NB4 (cell line): Measurements from ENCODE around the gene METTL26.

Experiments used
- MYC ChIP-seq: IDR thresholded peaks from 2 replicates; pipeline ENCODE4 v1.6.1; 2011; ENCODE audit warnings: low read depth, low read length
- POLR2A ChIP-seq: IDR thresholded peaks from 2 replicates; pipeline ENCODE4 v1.6.1; 2011; ENCODE audit warnings: mild to moderate bottlenecking; ENCODE audit not compliant: insufficient read length; ENCODE audit errors: extremely low read depth
- TF ChIP-seq, protein P1 (sequence below): IDR thresholded peaks from one replicate; pipeline ENCODE4 v1.5.1; 2012; ENCODE audit warnings: low read depth, low read length
- TF ChIP-seq, protein P2 (sequence below): IDR thresholded peaks from 2 replicates; pipeline ENCODE4 v1.6.1; 2011; ENCODE audit warnings: low read depth, low read length

DNA sequence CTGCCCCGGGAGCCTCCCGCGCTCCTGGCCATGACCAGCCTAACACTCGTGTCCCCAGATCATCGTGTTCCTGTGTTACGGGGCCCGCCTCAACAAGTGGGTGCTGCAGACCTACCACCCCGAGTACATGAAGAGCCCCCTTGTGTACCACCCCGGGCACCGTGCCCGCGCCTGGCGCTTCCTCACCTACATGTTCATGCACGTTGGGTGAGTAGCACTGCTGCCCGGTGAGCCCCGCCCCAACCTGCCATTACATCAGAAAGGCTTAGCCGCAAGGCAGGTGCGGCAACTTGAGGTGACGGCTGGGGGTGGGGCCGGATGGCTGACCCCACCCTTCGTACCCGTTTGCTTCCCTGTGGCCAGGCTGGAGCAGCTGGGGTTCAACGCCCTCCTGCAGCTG, 40.8 kb upstream of the METTL26 start:
- TF ChIP-seq, protein P1, sequence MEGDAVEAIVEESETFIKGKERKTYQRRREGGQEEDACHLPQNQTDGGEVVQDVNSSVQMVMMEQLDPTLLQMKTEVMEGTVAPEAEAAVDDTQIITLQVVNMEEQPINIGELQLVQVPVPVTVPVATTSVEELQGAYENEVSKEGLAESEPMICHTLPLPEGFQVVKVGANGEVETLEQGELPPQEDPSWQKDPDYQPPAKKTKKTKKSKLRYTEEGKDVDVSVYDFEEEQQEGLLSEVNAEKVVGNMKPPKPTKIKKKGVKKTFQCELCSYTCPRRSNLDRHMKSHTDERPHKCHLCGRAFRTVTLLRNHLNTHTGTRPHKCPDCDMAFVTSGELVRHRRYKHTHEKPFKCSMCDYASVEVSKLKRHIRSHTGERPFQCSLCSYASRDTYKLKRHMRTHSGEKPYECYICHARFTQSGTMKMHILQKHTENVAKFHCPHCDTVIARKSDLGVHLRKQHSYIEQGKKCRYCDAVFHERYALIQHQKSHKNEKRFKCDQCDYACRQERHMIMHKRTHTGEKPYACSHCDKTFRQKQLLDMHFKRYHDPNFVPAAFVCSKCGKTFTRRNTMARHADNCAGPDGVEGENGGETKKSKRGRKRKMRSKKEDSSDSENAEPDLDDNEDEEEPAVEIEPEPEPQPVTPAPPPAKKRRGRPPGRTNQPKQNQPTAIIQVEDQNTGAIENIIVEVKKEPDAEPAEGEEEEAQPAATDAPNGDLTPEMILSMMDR: no peak
- no peak for TF ChIP-seq POLR2A
- TF ChIP-seq MYC: no peak
- TF ChIP-seq, protein P2, sequence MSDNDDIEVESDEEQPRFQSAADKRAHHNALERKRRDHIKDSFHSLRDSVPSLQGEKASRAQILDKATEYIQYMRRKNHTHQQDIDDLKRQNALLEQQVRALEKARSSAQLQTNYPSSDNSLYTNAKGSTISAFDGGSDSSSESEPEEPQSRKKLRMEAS: no peak
